Measurements from ENCODE around the gene SMARCC2.

The SMARCC2 gene

DNA sequence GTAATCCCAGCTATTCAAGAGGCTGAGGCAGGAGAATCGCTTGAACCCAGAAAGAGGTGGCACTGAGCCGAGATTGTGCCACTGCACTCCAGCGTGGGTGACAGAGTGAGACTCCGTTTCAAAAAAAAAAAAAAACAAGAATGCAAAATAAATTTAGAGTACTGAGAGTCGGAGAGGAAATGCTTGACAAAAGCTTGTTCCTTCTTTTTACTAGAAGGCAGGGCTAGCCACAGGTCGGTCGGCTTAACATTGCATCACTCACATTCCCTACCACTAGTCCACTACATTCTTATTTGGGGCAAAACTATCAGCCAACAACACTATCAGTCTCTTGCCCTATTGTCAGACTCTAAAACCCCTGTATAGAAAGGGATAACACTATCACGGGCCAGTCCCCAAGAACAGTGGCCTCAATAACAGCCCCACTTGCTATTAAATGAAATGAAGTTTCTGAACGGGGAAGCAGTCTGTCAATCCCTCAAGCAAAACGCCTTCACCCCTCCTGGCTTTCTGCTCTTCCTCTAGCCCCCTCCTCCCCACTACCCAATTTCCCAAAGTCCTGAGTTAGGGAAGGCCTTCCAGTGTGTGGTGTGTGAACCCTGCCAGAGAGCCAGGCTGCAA, 31.4 kb upstream of the SMARCC2 start:
- Histone ChIP-seq H3K27me3 (ENCODE audit: insufficient read depth, low read depth, severe bottlenecking) (no peaks in the 10 kb centered on the region), H3K27ac (peak overlapping the region; percentile 85), H3K36me3 (peaks cover 6% of the 10 kb centered on the region), H3K4me3 (ENCODE audit: low read depth, low read length) (peak overlapping the region; percentile 67), H3K9me3 (ENCODE audit: severe bottlenecking) (no peaks in the 10 kb centered on the region)
- no peak for DNase-seq
- TF ChIP-seq, protein P1, sequence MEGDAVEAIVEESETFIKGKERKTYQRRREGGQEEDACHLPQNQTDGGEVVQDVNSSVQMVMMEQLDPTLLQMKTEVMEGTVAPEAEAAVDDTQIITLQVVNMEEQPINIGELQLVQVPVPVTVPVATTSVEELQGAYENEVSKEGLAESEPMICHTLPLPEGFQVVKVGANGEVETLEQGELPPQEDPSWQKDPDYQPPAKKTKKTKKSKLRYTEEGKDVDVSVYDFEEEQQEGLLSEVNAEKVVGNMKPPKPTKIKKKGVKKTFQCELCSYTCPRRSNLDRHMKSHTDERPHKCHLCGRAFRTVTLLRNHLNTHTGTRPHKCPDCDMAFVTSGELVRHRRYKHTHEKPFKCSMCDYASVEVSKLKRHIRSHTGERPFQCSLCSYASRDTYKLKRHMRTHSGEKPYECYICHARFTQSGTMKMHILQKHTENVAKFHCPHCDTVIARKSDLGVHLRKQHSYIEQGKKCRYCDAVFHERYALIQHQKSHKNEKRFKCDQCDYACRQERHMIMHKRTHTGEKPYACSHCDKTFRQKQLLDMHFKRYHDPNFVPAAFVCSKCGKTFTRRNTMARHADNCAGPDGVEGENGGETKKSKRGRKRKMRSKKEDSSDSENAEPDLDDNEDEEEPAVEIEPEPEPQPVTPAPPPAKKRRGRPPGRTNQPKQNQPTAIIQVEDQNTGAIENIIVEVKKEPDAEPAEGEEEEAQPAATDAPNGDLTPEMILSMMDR (IDR thresholded peaks at IDR 0.05; ENCODE audit: low read depth, low read length): no peak

DNA sequence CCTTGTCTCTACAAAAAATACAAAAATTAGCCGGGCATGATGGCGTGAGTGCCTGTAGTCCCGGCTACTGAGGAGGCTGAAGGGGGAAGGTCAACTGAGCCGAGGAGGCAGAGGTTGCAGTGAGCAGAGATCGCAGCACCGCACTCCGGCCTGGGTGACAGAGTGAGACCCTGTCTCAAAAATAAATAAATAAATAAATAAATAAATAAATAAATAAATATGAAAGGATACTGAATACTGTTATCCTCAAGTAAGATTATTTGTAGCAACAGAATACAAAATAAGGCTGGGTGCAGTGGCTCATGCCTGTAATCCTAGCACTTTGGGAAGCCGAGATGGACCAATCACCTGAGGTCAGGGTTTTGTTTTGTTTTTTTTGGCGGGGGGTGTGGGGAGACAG, 30.6 kb upstream of the SMARCC2 start:
- Histone ChIP-seq H3K27ac (no peak overlapping the region), H3K9me3 (ENCODE audit: severe bottlenecking) (no peaks in the 10 kb centered on the region), H3K36me3 (peaks cover 11% of the 10 kb centered on the region), H3K4me3 (ENCODE audit: low read depth, low read length) (no peak overlapping the region), H3K27me3 (ENCODE audit: insufficient read depth, low read depth, severe bottlenecking) (no peaks in the 10 kb centered on the region)
- TF ChIP-seq, protein P1 (IDR thresholded peaks at IDR 0.05; ENCODE audit: low read depth, low read length): no peak
- DNase-seq: no peak

DNA sequence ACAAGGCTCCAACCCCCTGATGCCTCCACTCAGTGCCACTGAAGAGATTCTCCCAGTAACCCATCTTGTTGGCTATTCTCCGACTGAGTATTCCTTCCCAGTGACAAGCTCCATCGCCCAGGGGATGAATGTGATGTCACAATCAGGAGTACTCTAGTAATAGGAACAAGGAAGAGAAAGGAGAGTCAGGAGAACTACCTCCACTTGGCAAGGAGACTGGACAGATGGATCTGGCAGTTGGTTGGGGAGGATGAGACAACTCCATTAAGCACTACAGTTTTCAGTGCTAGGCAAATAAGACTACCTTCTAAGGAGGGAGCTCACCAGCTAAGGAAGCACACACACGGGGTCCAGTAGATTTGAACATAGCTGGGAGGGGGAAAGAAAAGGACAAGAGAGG, 27.2 kb upstream of the SMARCC2 start:
- no peaks in the 10 kb centered on the region for H3K27me3 ChIP-seq (ENCODE audit: insufficient read depth, low read depth, severe bottlenecking)
- H3K36me3 ChIP-seq: peaks cover 39% of the 10 kb centered on the region
- no peak for DNase-seq
- TF ChIP-seq, protein P1 (IDR thresholded peaks at IDR 0.05; ENCODE audit: low read depth, low read length): no peak
- H3K4me3 ChIP-seq (ENCODE audit: low read depth, low read length): no peak overlapping the region
- no peaks in the 10 kb centered on the region for H3K9me3 ChIP-seq (ENCODE audit: severe bottlenecking)
- H3K27ac ChIP-seq: no peak overlapping the region

DNA sequence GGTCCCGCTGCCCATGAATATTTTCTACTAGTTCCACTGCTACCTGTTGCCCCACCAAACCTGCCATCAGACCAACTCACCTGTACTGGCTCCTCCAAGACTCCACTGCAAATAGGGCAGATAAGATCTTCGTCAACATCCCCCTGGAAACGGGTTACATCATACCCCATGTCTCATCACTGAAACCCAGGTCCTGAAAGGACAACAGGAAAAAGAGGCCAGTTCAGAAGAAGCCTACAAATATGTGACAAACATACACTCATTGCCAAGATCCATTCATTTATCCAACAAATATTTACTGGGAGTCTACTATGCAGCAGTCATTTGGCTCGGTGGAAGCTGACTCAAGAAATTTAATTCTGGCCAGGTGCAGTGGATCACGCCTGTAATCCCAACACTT, 24.6 kb upstream of the SMARCC2 start:
- no peak overlapping the region for H3K4me3 ChIP-seq (ENCODE audit: low read depth, low read length)
- H3K27me3 ChIP-seq (ENCODE audit: insufficient read depth, low read depth, severe bottlenecking): no peaks in the 10 kb centered on the region
- H3K9me3 ChIP-seq (ENCODE audit: severe bottlenecking): no peaks in the 10 kb centered on the region
- no peak for DNase-seq
- no peak overlapping the region for H3K27ac ChIP-seq
- TF ChIP-seq, protein P1 (IDR thresholded peaks at IDR 0.05; ENCODE audit: low read depth, low read length): no peak
- H3K36me3 ChIP-seq: peaks cover 61% of the 10 kb centered on the region

DNA sequence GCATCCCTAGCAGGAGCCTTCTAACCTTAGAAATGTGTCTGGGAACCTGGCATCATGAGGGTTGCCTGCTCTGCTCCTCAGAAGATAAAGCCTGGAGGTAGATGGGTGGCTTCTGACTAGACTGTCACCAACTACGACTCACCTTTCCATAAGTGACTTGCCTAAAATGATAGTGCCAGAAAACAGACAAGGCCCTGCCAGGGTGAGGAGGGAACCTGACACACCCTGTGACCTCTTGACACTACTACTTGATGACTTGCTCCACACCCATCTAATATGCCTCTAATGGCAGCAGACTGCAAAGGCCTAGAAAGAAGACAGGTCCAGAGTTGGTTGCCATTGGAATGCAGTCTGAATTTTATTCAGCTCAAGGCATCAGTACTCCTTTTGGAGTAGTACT, 23.1 kb upstream of the SMARCC2 start:
- TF ChIP-seq, protein P1 (IDR thresholded peaks at IDR 0.05; ENCODE audit: low read depth, low read length): no peak
- peaks cover 70% of the 10 kb centered on the region for H3K36me3 ChIP-seq
- H3K27ac ChIP-seq: no peak overlapping the region
- no peaks in the 10 kb centered on the region for H3K9me3 ChIP-seq (ENCODE audit: severe bottlenecking)
- H3K27me3 ChIP-seq (ENCODE audit: insufficient read depth, low read depth, severe bottlenecking): no peaks in the 10 kb centered on the region
- no peak overlapping the region for H3K4me3 ChIP-seq (ENCODE audit: low read depth, low read length)
- DNase-seq: no peak

DNA sequence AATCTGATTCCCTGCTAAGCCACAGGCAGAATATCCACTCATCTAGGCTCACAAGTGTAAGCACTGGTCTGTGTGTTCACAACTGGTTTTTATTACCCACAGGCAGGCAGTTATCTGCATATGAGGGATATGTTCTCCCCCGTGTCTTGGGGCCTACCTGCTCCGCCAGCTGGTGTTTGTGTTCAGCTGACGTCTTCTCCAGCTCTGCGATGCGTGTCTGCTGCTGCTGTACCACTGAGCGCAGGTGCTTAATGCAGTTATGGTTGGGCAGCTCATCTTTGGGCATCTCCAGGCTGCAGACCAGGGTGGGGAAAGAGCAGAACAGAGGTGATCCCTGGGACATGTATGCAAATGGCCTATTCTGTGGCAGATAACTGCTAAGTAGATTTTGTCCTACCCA, 18.7 kb upstream of the SMARCC2 start:
- H3K27ac ChIP-seq: no peak overlapping the region

More for the DNA sequence above, 18.7 kb upstream of the SMARCC2 start:
- H3K36me3 ChIP-seq: peaks cover 63% of the 10 kb centered on the region
- no peak overlapping the region for H3K4me3 ChIP-seq (ENCODE audit: low read depth, low read length)
- no peak for DNase-seq
- no peaks in the 10 kb centered on the region for H3K27me3 ChIP-seq (ENCODE audit: insufficient read depth, low read depth, severe bottlenecking)
- TF ChIP-seq, protein P1 (IDR thresholded peaks at IDR 0.05; ENCODE audit: low read depth, low read length): no peak
- H3K9me3 ChIP-seq (ENCODE audit: severe bottlenecking): no peaks in the 10 kb centered on the region

All from WERI-Rb-1 (cell line).